HFF-Myc (cell line): ENCODE data around the gene FEM1A.
"Not testable (repeated sequence)": the region's sequence is repeated elsewhere in the genome, so short reads cannot be mapped to it uniquely, and the experiment has no call there.

Source experiments
- DNase-seq: peaks from one replicate; pipeline ENCODE4 v3.0.0-alpha.2; 2011; ENCODE audit warnings: low read depth; ENCODE audit errors: extremely low read depth
- H3K4me3 ChIP-seq: replicated peaks from 2 replicates; pipeline ENCODE4 v1.5.1; 2011; ENCODE audit warnings: low read depth, mild to moderate bottlenecking, control low read depth, low read length
- CTCF ChIP-seq: IDR thresholded peaks from 2 replicates; pipeline ENCODE4 v1.5.1; 2012; ENCODE audit warnings: mild to moderate bottlenecking, low read depth, low read length, control low read depth; ENCODE audit errors: missing control alignments

FEM1A gene

GRCh38 chr19:4830768-4831265 lies 39.3 kb downstream of the FEM1A start:
- TF ChIP-seq CTCF, result no peak
- DNase-seq, result no peak
- peak overlapping the region; percentile 78 for H3K4me3 ChIP-seq

- no peak for TF ChIP-seq CTCF
- no peak for DNase-seq
- peak within 1 kb of the TSS; percentile 78 for H3K4me3 ChIP-seq
These were observed 39.9 kb downstream of the FEM1A start, which contains the start of gene TICAM1 for GRCh38 chr19:4831304-4831978. Gene TICAM1, minus strand, starts transcription at chr19:4831712. Its CDS starts 13,335 bp downstream, at chr19:4818377.

GRCh38 chr19:4831979-4832340 lies 40.4 kb downstream of the FEM1A start:
- H3K4me3 ChIP-seq, result peak overlapping the region; percentile 78
- DNase-seq, result not testable (repeated sequence)

- TF ChIP-seq CTCF, result no peak
- H3K4me3 ChIP-seq, result no peak overlapping the region
- DNase-seq, result no peak
These were observed 41.2 kb downstream of the FEM1A start for GRCh38 chr19:4832776-4833175.

GRCh38 chr19:4839192-4839591 lies 47.7 kb downstream of the FEM1A start:
- H3K4me3 ChIP-seq, result no peak overlapping the region
- no peak for TF ChIP-seq CTCF
- DNase-seq, result no peak

GRCh38 chr19:4843647-4843965 lies 52.1 kb downstream of the FEM1A start:
- no peak for TF ChIP-seq CTCF
- H3K4me3 ChIP-seq, result no peak overlapping the region
- no peak for DNase-seq

GRCh38 chr19:4844348-4845179 lies 53.0 kb downstream of the FEM1A start:
- no peak overlapping the region for H3K4me3 ChIP-seq
- no peak for TF ChIP-seq CTCF
- DNase-seq, result no peak

- DNase-seq, result not testable (repeated sequence)
These were observed 54.4 kb downstream of the FEM1A start for GRCh38 chr19:4845975-4846374.

More at GRCh38 chr19:4845975-4846374, 54.4 kb downstream of the FEM1A start:
- not testable (repeated sequence) for H3K4me3 ChIP-seq
